Endothelial cell (in vitro differentiated cells): ENCODE results near the gene CCDC201. TPM values are rescaled to one million over a fixed set of nuclear protein-coding genes. Genes with fewer than 3 reads are reported as not detected.

ENCODE experiments used
- DNase-seq: peaks from one replicate; pipeline ENCODE4 v3.0.0; 2021; ENCODE audit warnings: low spot score
- H3K27ac Mint-ChIP-seq: one replicate; pipeline ENCODE4 v1.8.0; 2021; ENCODE audit warnings: mixed read lengths, inconsistent platforms; ENCODE audit not compliant: unreplicated experiment
- H3K27me3 Mint-ChIP-seq: one replicate; pipeline ENCODE4 v1.8.0; 2021; ENCODE audit warnings: mild to moderate bottlenecking, moderate library complexity, mixed read lengths, inconsistent platforms; ENCODE audit not compliant: unreplicated experiment
- H3K36me3 Mint-ChIP-seq: one replicate; pipeline ENCODE4 v1.8.0; 2021; ENCODE audit warnings: mild to moderate bottlenecking, low read depth, mixed read lengths, inconsistent platforms; ENCODE audit not compliant: unreplicated experiment
- H3K4me1 Mint-ChIP-seq: one replicate; pipeline ENCODE4 v1.8.0; 2021; ENCODE audit warnings: mild to moderate bottlenecking, mixed read lengths, inconsistent platforms; ENCODE audit not compliant: unreplicated experiment
- H3K4me3 Mint-ChIP-seq: one replicate; pipeline ENCODE4 v1.8.0; 2021; ENCODE audit warnings: mild to moderate bottlenecking, mixed read lengths, inconsistent platforms; ENCODE audit not compliant: unreplicated experiment
- H3K9me3 Mint-ChIP-seq: one replicate; pipeline ENCODE4 v1.8.0; 2021; ENCODE audit warnings: mixed read lengths, inconsistent platforms; ENCODE audit not compliant: unreplicated experiment
- CTCF ChIP-seq: fragments of 200-600 bp; sonication (generic); IDR thresholded peaks from one replicate; pipeline ENCODE4 v1.5.0; 2021; ENCODE audit warnings: antibody characterized with exemption; ENCODE audit not compliant: unreplicated experiment
- total RNA-seq: library from RNA; stranded (reverse); fragmentation: NEBNext Ultra II Directional; extraction: Animal tissue kit (Norgen Biotek cat#: 25700); gene quantifications from one replicate; pipeline ENCODE4 v1.2.1, GENCODE V29; 2021; ENCODE audit not compliant: unreplicated experiment

CCDC201 gene
- total RNA-seq, 1 donor from 2014 or later: not detected

- H3K27me3 Mint-ChIP-seq: peaks cover 4% of the 10 kb centered on the region
- H3K4me3 Mint-ChIP-seq: no peak overlapping the region
- DNase-seq: no peak
- H3K36me3 Mint-ChIP-seq: no peaks in the 10 kb centered on the region
- TF ChIP-seq CTCF: no peak
- no peaks in the 10 kb centered on the region for H3K9me3 Mint-ChIP-seq
- no peak overlapping the region for H3K27ac Mint-ChIP-seq
- peaks cover 31% of the 10 kb centered on the region for H3K4me1 Mint-ChIP-seq
Observed at GRCh38 chr7:45894665-45895062, 21.8 kb upstream of the CCDC201 start.

- Mint-ChIP-seq H3K9me3 (no peaks in the 10 kb centered on the region), H3K36me3 (no peaks in the 10 kb centered on the region), H3K4me1 (peaks cover 36% of the 10 kb centered on the region), H3K27ac (no peak overlapping the region), H3K27me3 (peaks cover 4% of the 10 kb centered on the region), H3K4me3 (no peak overlapping the region)
- no peak for TF ChIP-seq CTCF
- no peak for DNase-seq
Observed at GRCh38 chr7:45893996-45894664, 21.2 kb upstream of the CCDC201 start.

- peaks cover 4% of the 10 kb centered on the region for H3K27me3 Mint-ChIP-seq
- peaks cover 38% of the 10 kb centered on the region for H3K4me1 Mint-ChIP-seq
- no peak for DNase-seq
- H3K9me3 Mint-ChIP-seq: no peaks in the 10 kb centered on the region
- H3K36me3 Mint-ChIP-seq: no peaks in the 10 kb centered on the region
- no peak overlapping the region for H3K4me3 Mint-ChIP-seq
- TF ChIP-seq CTCF: no peak
- peak overlapping the region; percentile 71 for H3K27ac Mint-ChIP-seq
Observed at GRCh38 chr7:45893374-45893995, 20.6 kb upstream of the CCDC201 start.

GRCh38 chr7:45892407-45893035 lies 19.6 kb upstream of the CCDC201 start:
- H3K36me3 Mint-ChIP-seq: no peaks in the 10 kb centered on the region
- H3K4me3 Mint-ChIP-seq: no peak overlapping the region
- DNase-seq: no peak
- peaks cover 46% of the 10 kb centered on the region for H3K4me1 Mint-ChIP-seq
- no peaks in the 10 kb centered on the region for H3K9me3 Mint-ChIP-seq
- peaks cover 9% of the 10 kb centered on the region for H3K27me3 Mint-ChIP-seq
- no peak overlapping the region for H3K27ac Mint-ChIP-seq
- no peak for TF ChIP-seq CTCF
